Measurements from ENCODE around the gene MAPK13. TPM values are rescaled to one million over a fixed set of nuclear protein-coding genes. Genes with fewer than 3 reads are reported as not detected.
"Not testable (repeated sequence)": the region's sequence is repeated elsewhere in the genome, so short reads cannot be mapped to it uniquely, and the experiment has no call there.

Gene MAPK13
- total RNA-seq (2014; rRNA removed; shearing (Covaris generic)): 0.55 and 0.89 TPM in 2 replicates
- 1.3 and 2.2 TPM in 2 replicates for polyA plus RNA-seq (2014; cell fraction: nucleus; rRNA removed)

DNA sequence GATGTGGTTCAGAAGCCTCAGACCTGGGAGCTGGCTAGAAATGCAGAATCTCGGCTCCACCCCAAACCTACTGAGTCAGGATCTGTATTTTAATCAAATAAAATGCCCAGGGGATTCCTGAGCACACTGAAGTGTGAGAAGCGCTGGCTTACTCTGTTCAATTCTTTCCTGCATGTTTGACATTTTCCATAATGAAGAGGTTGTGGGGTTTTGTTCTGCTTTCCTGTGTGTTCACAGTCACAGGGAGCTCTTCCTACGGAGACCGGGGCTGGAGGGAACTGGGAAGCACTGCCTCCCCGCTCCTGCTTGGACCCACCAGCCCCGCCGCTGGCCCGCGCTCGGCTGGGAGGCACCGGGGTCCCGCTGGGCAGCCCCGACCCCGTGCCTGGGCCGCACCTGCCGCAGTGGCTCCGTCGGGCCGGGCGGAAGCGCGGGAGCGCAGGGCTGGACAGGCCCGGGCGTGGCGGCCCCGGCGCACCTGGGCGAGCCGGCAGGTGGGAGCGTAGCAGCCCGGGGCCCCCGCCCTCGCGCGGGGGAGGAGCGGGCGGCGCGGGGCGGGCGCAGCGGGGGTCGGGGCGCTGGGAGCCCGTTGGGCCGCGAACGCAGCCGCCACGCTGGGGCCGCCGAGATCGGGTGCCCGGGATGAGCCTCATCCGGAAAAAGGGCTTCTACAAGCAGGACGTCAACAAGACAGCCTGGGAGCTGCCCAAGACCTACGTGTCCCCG, at the start of gene MAPK13:
TSS of gene MAPK13 (plus strand) at position 573 of the 726 bp plus-strand sequence. CDS start at position 643, 70 bp downstream.
- DNase-seq (ENCODE audit: extremely low read depth, low read depth): no peak

DNA sequence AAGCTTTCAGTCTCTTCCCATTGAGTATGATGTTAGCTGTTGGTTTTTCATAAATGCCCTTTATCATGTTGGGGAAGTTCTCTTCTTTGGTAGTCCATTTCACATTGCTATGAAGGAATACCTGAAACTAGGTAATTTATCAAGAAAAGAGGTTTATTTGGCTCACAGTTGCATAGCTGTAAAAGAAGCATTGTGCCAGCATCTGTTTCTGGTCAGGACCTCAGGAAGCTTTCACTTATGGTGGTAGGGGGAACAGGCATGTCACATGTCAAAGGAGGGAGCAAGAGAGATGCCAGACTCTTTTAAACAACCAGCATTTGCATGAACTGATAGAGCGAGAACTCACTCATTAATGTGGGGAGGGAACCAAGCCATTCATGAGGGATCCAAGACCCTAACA, 48.0 kb upstream of the MAPK13 start:
- no peak for DNase-seq (ENCODE audit: extremely low read depth, low read depth)

DNA sequence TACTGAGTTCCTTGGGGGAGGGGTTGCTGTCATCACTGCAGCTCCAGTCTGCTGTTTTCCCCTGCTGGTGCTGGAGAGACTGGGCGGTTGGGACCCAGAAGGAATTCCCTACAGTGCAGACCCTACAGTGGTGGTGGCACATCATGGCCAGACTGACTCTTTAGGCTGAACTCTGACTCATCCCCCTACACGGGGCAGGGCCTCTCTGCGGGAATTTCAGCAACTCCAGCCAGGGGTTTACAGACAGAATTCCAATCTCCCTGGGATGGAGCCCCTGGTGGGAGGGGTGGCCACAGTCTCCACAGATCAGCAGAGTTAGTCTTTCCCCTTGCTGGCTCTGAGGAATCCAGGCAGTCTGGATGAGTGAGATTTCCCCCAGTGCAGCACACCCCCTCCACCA, 46.9 kb upstream of the MAPK13 start:
- no peak for DNase-seq (ENCODE audit: extremely low read depth, low read depth)

DNA sequence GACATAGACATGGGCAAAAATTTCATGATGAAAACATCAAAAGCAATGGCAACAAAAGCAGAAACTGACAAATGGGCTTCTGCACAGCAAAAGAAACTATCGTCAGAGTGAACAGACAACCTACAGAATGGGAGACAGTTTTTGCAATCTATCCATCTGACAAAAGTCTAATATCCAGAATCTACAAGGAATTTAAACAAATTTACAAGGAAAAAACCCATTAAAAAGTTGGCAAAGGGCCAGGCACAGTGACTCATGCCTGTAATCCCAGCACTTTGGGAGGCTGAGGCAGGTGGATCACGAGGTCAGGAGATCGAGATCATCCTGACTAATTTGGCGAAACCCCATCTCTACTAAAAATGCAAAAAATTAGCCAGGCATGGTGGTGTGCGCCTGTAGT, 42.1 kb upstream of the MAPK13 start:
- not testable (repeated sequence) for DNase-seq (ENCODE audit: extremely low read depth, low read depth)

DNA sequence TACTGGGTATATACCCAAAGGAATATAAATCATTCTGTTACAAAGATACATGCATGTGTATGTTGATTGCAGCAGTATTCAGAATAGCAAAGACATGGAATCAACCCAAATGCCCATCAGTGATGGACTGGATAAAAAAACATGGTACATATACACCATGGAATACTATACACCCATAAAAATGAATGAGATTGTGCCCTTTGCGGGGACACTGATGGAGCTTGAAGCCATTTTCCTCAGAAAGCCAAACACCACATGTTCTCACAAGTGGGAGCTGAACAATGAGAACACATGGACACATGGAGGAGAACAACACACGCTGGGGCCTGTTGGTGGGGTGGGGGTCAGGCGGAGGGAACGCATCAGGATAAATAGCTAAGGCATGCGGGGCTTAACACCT, 41.3 kb upstream of the MAPK13 start:
- no peak for DNase-seq (ENCODE audit: extremely low read depth, low read depth)

- DNase-seq (ENCODE audit: extremely low read depth, low read depth): no peak
These were observed 36.1 kb upstream of the MAPK13 start for GRCh38 chr6:36094238-36094637.

DNA sequence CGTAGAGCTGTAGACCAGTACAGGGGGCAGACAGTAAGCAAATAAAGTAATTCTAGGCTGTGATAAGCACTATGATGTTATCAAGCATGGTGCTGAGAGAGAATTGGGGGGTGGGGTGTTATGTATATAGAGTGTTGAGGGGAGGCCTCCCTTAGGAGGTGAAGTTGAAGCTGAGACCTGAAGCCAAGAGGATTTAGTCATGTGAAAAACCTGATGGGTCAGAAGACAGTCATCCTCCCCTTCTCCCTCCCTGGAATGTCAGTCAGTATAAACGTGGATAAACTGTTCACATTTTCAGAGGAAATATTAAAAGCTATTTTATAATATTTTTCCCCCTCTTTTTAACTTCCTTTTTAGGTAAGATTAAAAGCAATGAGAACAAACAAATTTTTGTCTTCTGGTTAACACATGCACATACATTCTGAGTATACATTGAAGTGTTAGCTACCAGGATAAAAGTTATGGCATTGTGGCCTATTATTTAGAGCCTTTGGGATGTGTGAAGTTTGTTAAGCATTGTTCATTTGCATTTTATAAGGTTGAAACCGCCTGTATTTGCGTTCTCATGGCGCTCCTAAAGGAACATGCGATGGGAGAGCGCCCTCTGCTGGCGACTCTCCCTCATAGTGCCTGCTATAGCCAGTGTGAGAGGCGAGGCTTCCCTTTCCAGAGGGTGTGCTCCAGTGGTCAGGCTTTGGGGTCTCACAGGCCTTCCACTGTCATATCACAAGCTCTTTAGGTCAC, 35.4 kb upstream of the MAPK13 start:
- peak; percentile 63 for DNase-seq (ENCODE audit: extremely low read depth, low read depth)

GRCh38 chr6:36095497-36096391, 34.6 kb upstream of the MAPK13 start:
- no peak for DNase-seq (ENCODE audit: extremely low read depth, low read depth)

- no peak for DNase-seq (ENCODE audit: extremely low read depth, low read depth)
These were observed 31.9 kb upstream of the MAPK13 start for GRCh38 chr6:36098253-36098919.

DNA sequence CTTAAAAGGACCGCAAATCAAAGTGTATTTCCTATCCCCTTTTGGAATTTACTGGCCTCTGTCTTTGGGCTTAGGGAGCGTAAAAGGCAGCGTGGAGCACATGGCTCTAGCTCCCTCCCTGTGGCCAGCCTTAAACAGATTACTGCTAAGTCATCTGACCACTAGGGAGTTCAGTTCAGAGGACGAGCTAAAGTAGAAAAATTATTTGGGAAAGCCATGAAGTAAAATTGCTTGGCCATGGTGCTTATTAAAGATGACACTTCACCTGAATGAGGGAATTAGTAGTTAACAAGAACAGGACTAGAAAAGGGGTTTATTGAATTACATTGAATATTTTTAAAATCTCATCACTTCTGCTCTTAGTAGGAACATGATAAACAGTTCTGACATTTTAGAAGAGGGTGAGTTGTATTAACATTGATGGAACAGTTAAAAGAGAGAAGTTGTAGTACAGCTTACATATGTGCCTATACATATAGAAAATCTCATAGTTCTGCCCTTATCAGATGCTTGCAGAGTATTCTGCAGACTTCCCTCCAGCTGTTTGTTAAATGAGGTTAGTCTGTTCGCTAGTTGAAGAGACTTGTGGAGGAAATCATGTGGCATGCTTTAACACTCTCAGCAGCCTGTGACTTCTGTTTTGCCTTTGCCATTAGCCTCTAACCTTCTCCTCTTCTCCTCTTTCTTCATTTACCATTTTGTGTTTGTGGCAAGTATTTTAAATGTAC, 31.2 kb upstream of the MAPK13 start:
- DNase-seq (ENCODE audit: extremely low read depth, low read depth): no peak

GRCh38 chr6:36099869-36100483, 30.3 kb upstream of the MAPK13 start:
- no peak for DNase-seq (ENCODE audit: extremely low read depth, low read depth)

- no peak for DNase-seq (ENCODE audit: extremely low read depth, low read depth)
These were observed 28.6 kb upstream of the MAPK13 start for GRCh38 chr6:36101691-36102090.

DNA sequence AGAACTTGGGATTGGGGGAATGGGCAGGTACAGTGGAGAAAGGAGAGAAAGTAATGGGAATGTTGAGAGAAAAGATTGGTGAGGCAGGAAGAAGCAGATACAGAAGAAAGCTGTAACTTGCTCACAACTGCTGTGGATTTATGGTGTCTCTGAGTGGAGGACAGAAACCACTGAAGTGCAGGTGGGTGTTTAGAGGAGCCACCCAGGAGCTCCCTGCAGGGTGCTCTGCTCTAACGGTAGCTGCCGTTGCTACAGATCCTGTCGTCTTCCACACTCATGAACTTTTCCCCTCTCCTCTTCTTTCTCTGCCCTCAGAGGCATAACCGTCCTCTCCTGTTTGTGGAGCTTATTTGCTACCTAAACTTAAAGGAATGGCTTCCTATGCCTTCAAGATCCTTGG, 27.5 kb upstream of the MAPK13 start:
- DNase-seq (ENCODE audit: extremely low read depth, low read depth): no peak

DNA sequence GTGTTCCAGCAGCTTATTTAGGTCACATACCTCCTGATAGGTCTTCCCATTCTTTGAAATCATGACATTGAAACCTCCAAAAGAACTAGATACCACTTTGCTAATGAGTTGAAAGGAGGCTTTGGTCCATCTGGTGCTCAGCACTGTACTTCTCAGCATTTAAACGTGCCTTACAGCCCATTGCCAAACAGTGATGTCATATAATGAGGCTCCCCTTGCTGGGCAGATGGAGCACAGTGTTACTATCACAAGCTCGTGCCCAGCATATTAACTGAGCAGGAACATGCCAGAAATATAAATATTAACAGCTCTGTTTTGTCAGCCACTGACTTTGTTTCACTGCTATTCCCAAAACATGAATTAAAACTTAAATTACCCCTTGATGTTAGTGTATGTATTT, 25.5 kb upstream of the MAPK13 start:
- no peak for DNase-seq (ENCODE audit: extremely low read depth, low read depth)

GRCh38 chr6:36109092-36109491, 21.2 kb upstream of the MAPK13 start:
- DNase-seq (ENCODE audit: extremely low read depth, low read depth): no peak

DNA sequence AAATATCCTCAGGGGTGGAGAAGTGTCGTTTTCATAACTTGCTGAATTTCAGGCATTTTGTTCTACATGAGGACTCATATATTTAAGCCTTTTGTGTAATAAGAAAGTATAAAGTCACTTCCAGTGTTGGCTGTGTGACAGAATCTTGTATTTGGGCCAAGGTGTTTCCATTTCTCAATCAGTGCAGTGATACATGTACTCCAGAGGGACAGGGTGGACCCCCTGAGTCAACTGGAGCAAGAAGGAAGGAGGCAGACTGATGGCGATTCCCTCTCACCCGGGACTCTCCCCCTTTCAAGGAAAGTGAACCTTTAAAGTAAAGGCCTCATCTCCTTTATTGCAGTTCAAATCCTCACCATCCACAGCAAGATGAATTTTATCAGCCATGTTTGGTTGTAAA, 20.3 kb upstream of the MAPK13 start:
- DNase-seq (ENCODE audit: extremely low read depth, low read depth): no peak

GRCh38 chr6:36110863-36111262, 19.4 kb upstream of the MAPK13 start:
- no peak for DNase-seq (ENCODE audit: extremely low read depth, low read depth)

- DNase-seq (ENCODE audit: extremely low read depth, low read depth): no peak
These were observed 18.8 kb upstream of the MAPK13 start for GRCh38 chr6:36111526-36111925.

GRCh38 chr6:36113049-36113448, 17.3 kb upstream of the MAPK13 start:
- no peak for DNase-seq (ENCODE audit: extremely low read depth, low read depth)

All from NCI-H460 (cell line).